Vagina (tissue), 2 donors: ENCODE results near the gene ABHD16A.

Experiments
- POLR2AphosphoS5 ChIP-seq, 2 donors: sonication (generic); formaldehyde crosslinking; IDR thresholded peaks; one replicate each; pipeline ENCODE4 v1.9.0; 2017; ENCODE audit warnings: antibody characterized with exemption in 2 of 2, mild to moderate bottlenecking in 2 of 2, low read depth in 1 of 2; ENCODE audit not compliant: insufficient read depth in 1 of 2
- TF ChIP-seq, protein P1 (sequence below), 3 experiments: fragments of 450-650 bp in 2 of 3; fragments of 200-600 bp in 1 of 3; sonication (generic) in 1 of 3; IDR thresholded peaks; one replicate each; pipeline ENCODE4 v1.5.1; 2017 to 2019; ENCODE audit warnings: antibody characterized with exemption in 3 of 3, mild to moderate bottlenecking in 2 of 3, moderate library complexity in 2 of 3

DNA sequence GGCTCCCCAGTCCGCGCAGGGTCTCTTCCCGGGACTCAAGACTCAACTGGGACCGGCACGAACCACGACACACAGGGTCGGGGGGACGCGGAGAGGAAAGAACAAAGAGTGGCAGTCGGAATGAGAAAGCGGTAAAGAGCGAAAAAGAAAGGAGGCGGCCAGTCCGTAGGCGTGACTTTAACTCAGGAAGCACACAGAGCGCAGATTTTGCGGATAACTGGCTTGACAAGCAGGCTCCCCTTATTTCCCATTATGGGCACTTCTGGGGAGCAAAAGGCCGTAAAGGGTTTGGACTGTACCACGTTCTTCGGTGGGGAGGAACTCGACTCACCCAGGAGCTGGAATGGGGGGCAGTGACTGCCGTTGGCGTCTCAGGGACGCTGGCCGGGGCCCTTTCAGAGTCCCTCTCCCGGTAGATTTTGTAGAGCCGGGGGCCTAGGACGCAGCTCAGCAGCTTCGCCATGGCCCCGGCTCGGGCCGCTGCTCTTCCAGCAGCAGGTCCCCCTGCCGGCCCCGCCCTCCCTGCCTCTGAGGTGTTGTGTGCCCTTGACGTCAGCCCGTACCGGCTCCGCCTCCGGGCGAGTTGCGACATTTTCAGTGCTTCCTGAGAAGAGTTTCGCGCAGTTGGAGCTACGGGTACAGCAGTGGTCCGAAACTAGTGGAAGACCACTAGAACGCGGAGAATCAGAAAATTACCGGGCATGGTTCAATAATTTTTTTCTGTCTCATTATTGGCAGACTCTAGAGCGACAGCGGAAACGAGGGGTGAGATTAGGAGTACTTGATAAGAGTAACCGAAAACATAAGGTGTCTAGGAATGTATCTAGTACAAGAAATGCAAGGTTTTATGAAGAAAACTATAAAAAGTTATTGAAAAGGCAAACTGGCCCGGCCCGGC lies at the start of gene ABHD16A:
- TF ChIP-seq, protein P1, sequence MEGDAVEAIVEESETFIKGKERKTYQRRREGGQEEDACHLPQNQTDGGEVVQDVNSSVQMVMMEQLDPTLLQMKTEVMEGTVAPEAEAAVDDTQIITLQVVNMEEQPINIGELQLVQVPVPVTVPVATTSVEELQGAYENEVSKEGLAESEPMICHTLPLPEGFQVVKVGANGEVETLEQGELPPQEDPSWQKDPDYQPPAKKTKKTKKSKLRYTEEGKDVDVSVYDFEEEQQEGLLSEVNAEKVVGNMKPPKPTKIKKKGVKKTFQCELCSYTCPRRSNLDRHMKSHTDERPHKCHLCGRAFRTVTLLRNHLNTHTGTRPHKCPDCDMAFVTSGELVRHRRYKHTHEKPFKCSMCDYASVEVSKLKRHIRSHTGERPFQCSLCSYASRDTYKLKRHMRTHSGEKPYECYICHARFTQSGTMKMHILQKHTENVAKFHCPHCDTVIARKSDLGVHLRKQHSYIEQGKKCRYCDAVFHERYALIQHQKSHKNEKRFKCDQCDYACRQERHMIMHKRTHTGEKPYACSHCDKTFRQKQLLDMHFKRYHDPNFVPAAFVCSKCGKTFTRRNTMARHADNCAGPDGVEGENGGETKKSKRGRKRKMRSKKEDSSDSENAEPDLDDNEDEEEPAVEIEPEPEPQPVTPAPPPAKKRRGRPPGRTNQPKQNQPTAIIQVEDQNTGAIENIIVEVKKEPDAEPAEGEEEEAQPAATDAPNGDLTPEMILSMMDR (IDR thresholded peaks at IDR 0.05): peak in 1 of 3 experiments; percentile 22
- peak; percentile 100 for TF ChIP-seq POLR2AphosphoS5 (IDR thresholded peaks at IDR 0.05; ENCODE audit: insufficient read depth in 1 of 2, low read depth in 1 of 2)
